ENCODE data around the gene HOXA7. TPM values are rescaled to one million over a fixed set of nuclear protein-coding genes. Genes with fewer than 3 reads are reported as not detected.

Gene HOXA7
- total RNA-seq, 1 donor from 2014 or later, result not detected

- FAIRE-seq (no peak), DNase-seq (ENCODE audit: low read depth) (no peak)
- peaks cover 89% of the 10 kb centered on the region for H3K27me3 ChIP-seq (ENCODE audit: control insufficient read depth, insufficient read depth, low read length)
- no peak for TF ChIP-seq CTCF (IDR thresholded peaks at IDR 0.05; ENCODE audit: insufficient read depth, low read length, severe bottlenecking)
- H3K36me3 ChIP-seq (ENCODE audit: control insufficient read depth, insufficient read depth, low read length), result no peaks in the 10 kb centered on the region
- no peak overlapping the region for H3K4me3 ChIP-seq (ENCODE audit: low read depth, low read length)
Observed at GRCh38 chr7:27151341-27151930, 5.0 kb downstream of the HOXA7 start.

- H3K36me3 ChIP-seq (ENCODE audit: control insufficient read depth, insufficient read depth, low read length), result no peaks in the 10 kb centered on the region
- FAIRE-seq, result no peak
- H3K4me3 ChIP-seq (ENCODE audit: low read depth, low read length), result no peak overlapping the region
- peak; percentile 85 for TF ChIP-seq CTCF (IDR thresholded peaks at IDR 0.05; ENCODE audit: insufficient read depth, low read length, severe bottlenecking)
- H3K27me3 ChIP-seq (ENCODE audit: control insufficient read depth, insufficient read depth, low read length), result peaks cover 89% of the 10 kb centered on the region
- DNase-seq (ENCODE audit: low read depth), result peak; percentile 20
Observed at GRCh38 chr7:27150568-27151340, 5.7 kb downstream of the HOXA7 start.

- TF ChIP-seq CTCF (IDR thresholded peaks at IDR 0.05; ENCODE audit: insufficient read depth, low read length, severe bottlenecking), result no peak
- no peak for FAIRE-seq
- H3K36me3 ChIP-seq (ENCODE audit: control insufficient read depth, insufficient read depth, low read length), result no peaks in the 10 kb centered on the region
- H3K27me3 ChIP-seq (ENCODE audit: control insufficient read depth, insufficient read depth, low read length), result peaks cover 87% of the 10 kb centered on the region
- DNase-seq (ENCODE audit: low read depth), result no peak
- H3K4me3 ChIP-seq (ENCODE audit: low read depth, low read length), result no peak overlapping the region
Observed at GRCh38 chr7:27149842-27150567, 6.5 kb downstream of the HOXA7 start.

- TF ChIP-seq CTCF (IDR thresholded peaks at IDR 0.05; ENCODE audit: insufficient read depth, low read length, severe bottlenecking), result no peak
- Histone ChIP-seq H3K27me3 (ENCODE audit: control insufficient read depth, insufficient read depth, low read length) (peaks cover 86% of the 10 kb centered on the region), H3K36me3 (ENCODE audit: control insufficient read depth, insufficient read depth, low read length) (no peaks in the 10 kb centered on the region), H3K4me3 (ENCODE audit: low read depth, low read length) (no peak overlapping the region)
- FAIRE-seq, result no peak
- DNase-seq (ENCODE audit: low read depth), result no peak
Observed at GRCh38 chr7:27148756-27149641, 7.5 kb downstream of the HOXA7 start.

- TF ChIP-seq CTCF (IDR thresholded peaks at IDR 0.05; ENCODE audit: insufficient read depth, low read length, severe bottlenecking), result no peak
- DNase-seq (ENCODE audit: low read depth), result no peak
- no peaks in the 10 kb centered on the region for H3K36me3 ChIP-seq (ENCODE audit: control insufficient read depth, insufficient read depth, low read length)
- H3K27me3 ChIP-seq (ENCODE audit: control insufficient read depth, insufficient read depth, low read length), result peaks cover 86% of the 10 kb centered on the region
- FAIRE-seq, result no peak
- H3K4me3 ChIP-seq (ENCODE audit: low read depth, low read length), result no peak overlapping the region
Observed at GRCh38 chr7:27148031-27148755, 8.3 kb downstream of the HOXA7 start.
